ENCODE results near the gene SLC66A1.
"Not testable (repeated sequence)": the region's sequence is repeated elsewhere in the genome, so short reads cannot be mapped to it uniquely, and the experiment has no call there.

GRCh38 chr1:19273844-19274531 lies 38.1 kb upstream of the SLC66A1 start:
- TF ChIP-seq POLR2A (IDR thresholded peaks at IDR 0.05) = peak; percentile 70
- TF ChIP-seq CTCF (IDR thresholded peaks at IDR 0.05) = not testable (repeated sequence)
